Hepatocyte (in vitro differentiated cells): ENCODE data around the gene HMCN1.

Experiments
- EZH2 ChIP-seq: fragments of 200-600 bp; sonication (generic); IDR thresholded peaks from 2 replicates; pipeline ENCODE4 v1.6.1; 2016; ENCODE audit warnings: antibody characterized with exemption, mild to moderate bottlenecking, borderline replicate concordance
- EZH2phosphoT487 ChIP-seq: fragments of 200-600 bp; sonication (generic); IDR thresholded peaks from one replicate; pipeline ENCODE4 v1.6.1; 2018; ENCODE audit warnings: antibody characterized with exemption, mild to moderate bottlenecking, low read depth, moderate library complexity; ENCODE audit not compliant: unreplicated experiment, severe bottlenecking
- TF ChIP-seq, protein P1 (sequence below): fragments of 200-600 bp; sonication (generic); IDR thresholded peaks from 2 replicates; pipeline ENCODE4 v1.5.1; 2016; ENCODE audit warnings: antibody characterized with exemption, mild to moderate bottlenecking; ENCODE audit not compliant: poor library complexity

DNA sequence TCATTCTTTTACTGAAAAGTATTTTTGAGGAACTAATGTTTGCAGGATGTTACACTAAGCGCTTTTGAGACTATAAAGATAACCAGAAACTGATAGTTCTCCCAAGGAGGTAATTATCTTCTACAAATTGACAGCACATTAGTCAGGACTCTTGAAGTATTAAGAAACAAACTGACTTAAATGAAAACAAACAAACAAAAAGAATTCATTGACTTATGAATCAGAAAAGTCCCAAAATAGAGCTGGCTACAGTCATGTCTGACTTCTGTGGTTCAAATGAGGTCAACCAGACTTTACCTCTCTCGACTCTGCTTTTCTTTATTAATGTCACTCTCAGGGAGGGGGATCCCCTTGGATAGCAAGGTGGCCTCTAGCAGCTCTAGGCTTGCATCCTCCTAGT lies 344.1 kb downstream of the HMCN1 start:
- TF ChIP-seq, protein P1, sequence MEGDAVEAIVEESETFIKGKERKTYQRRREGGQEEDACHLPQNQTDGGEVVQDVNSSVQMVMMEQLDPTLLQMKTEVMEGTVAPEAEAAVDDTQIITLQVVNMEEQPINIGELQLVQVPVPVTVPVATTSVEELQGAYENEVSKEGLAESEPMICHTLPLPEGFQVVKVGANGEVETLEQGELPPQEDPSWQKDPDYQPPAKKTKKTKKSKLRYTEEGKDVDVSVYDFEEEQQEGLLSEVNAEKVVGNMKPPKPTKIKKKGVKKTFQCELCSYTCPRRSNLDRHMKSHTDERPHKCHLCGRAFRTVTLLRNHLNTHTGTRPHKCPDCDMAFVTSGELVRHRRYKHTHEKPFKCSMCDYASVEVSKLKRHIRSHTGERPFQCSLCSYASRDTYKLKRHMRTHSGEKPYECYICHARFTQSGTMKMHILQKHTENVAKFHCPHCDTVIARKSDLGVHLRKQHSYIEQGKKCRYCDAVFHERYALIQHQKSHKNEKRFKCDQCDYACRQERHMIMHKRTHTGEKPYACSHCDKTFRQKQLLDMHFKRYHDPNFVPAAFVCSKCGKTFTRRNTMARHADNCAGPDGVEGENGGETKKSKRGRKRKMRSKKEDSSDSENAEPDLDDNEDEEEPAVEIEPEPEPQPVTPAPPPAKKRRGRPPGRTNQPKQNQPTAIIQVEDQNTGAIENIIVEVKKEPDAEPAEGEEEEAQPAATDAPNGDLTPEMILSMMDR: no peak
- no peak for TF ChIP-seq EZH2
- TF ChIP-seq EZH2phosphoT487: no peak
